ENCODE measurements around the gene FKBP6.
"Not testable (repeated sequence)": the region's sequence is repeated elsewhere in the genome, so short reads cannot be mapped to it uniquely, and the experiment has no call there.

FKBP6 gene

GRCh38 chr7:73313521-73313906 is 14.4 kb upstream of the FKBP6 start:
- Histone ChIP-seq H3K9me3 (no peaks in the 10 kb centered on the region), H3K4me3 (no peak overlapping the region), H3K27me3 (ENCODE audit: low read depth) (no peaks in the 10 kb centered on the region), H3K4me1 (no peaks in the 10 kb centered on the region; the same call in 1 of the 2 replicates), H3K36me3 (replicated peaks) (no peaks in the 10 kb centered on the region)
- in situ Hi-C loops (cut with MboI; ENCODE audit: low sequenced_read_pairs) = no loop called here
- DNase-seq (ENCODE audit: low spot score in 2 of 2) = no peak

DNA sequence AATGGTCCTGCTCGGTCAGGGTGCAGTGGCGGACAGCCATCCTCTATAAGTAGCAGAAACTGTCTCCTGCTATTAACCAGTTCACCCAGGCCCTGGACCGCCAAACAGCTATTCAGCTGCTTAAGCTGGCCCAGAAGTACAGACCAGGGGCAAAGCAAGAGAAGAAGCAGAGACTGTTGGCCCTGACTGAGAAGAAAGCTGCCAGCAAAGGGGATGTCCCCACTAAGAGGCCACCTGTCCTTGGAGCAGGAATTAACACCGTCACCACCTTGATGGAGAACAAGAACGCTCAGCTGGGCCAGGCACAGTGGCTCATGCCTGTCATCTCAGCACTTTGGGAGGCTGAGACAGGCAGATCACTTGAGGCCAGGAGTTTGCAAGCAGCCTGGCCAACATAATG is 13.7 kb upstream of the FKBP6 start:
- no peak for DNase-seq (ENCODE audit: low spot score in 2 of 2)
- in situ Hi-C loops (cut with MboI; ENCODE audit: low sequenced_read_pairs) = no loop called here
- no peaks in the 10 kb centered on the region for H3K36me3 ChIP-seq (replicated peaks)
- no peaks in the 10 kb centered on the region for H3K4me1 ChIP-seq
- no peaks in the 10 kb centered on the region for H3K9me3 ChIP-seq
- no peak overlapping the region for H3K4me3 ChIP-seq
- H3K27me3 ChIP-seq (ENCODE audit: low read depth) = no peaks in the 10 kb centered on the region

- no peaks in the 10 kb centered on the region for H3K4me1 ChIP-seq
- in situ Hi-C loops (cut with MboI; ENCODE audit: low sequenced_read_pairs) = no loop called here
Observed at GRCh38 chr7:73316521-73316920, 11.4 kb upstream of the FKBP6 start.

DNA sequence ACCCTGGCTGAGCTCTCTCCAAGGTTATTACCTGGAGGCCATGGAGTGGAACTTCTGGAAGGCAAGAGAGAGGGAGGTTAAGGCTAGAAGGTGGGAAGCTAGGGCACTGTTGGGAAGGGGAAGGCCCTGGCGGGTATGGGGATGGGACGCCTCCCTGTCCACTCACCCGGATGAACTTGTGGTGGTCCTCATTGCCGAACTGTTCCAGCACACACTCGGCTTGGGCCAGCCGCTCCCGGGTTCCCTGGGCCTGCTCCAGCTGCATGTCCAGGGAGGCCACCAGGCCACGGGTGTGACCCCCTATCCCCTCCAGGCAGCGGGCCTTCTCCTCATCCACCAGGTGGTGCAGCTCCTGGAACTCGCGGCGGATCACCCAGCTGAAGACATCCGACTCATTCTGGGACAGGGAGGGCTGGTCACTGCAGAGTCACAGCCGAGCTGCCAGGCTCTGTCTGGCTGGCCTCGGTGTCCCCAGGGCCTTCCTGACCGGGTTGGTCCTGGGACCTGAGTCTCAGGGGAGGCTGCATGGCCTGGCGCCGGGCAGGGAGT is 9.2 kb upstream of the FKBP6 start:
- H3K4me1 ChIP-seq; H3K4me3 ChIP-seq; DNase-seq (ENCODE audit: low spot score in 2 of 2); in situ Hi-C loops (cut with MboI; ENCODE audit: low sequenced_read_pairs); H3K36me3 ChIP-seq (replicated peaks); H3K9me3 ChIP-seq; H3K27me3 ChIP-seq (ENCODE audit: low read depth): not testable (repeated sequence)

More at GRCh38 chr7:73316521-73316920, 11.4 kb upstream of the FKBP6 start:
- H3K36me3 ChIP-seq (replicated peaks) = no peaks in the 10 kb centered on the region
- H3K9me3 ChIP-seq = no peaks in the 10 kb centered on the region
- no peak overlapping the region for H3K4me3 ChIP-seq
- DNase-seq (ENCODE audit: low spot score in 2 of 2) = no peak
- H3K27me3 ChIP-seq (ENCODE audit: low read depth) = no peaks in the 10 kb centered on the region

GRCh38 chr7:73319541-73319940 is 8.4 kb upstream of the FKBP6 start:
- H3K4me1 ChIP-seq; H3K36me3 ChIP-seq (replicated peaks); DNase-seq (ENCODE audit: low spot score in 2 of 2); in situ Hi-C loops (cut with MboI; ENCODE audit: low sequenced_read_pairs); H3K27me3 ChIP-seq (ENCODE audit: low read depth); H3K9me3 ChIP-seq; H3K4me3 ChIP-seq: not testable (repeated sequence)

- DNase-seq (ENCODE audit: low spot score in 2 of 2); H3K27me3 ChIP-seq (ENCODE audit: low read depth); H3K4me1 ChIP-seq; H3K36me3 ChIP-seq (replicated peaks); in situ Hi-C loops (cut with MboI; ENCODE audit: low sequenced_read_pairs); H3K9me3 ChIP-seq; H3K4me3 ChIP-seq: not testable (repeated sequence)
Observed at GRCh38 chr7:73320009-73320408, 8.0 kb upstream of the FKBP6 start.

DNA sequence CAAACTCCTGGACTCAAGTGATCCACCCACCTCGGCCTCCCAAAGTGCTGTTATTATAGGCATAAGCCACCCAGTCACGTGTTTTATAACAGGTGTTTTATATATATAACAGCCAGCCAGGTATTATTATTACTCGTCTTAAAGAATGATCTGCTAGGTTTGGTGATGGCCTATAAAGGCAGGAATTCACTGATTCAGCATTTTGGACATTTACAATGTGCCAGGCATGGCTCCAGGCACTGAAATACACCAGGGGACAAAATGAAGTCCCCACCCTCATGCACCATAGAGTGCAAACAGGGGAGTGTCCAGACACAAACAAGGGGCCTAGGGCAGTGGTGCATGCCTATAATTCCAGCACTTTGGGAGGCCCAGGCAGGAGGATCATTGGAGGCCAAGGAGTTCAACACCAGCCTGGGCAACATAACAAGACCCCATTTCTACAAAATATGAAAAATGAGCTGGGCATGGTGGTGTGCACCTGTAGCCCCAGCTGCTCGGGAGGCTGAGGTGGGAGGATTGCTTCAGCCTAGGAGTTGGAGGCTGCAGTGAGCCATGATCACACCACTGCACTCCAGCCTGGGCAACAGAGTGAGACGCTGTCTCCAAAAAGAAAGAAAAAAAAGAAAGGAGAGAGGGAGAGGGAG is 4.4 kb upstream of the FKBP6 start:
- DNase-seq (ENCODE audit: low spot score in 2 of 2); H3K9me3 ChIP-seq; H3K4me1 ChIP-seq; H3K27me3 ChIP-seq (ENCODE audit: low read depth); in situ Hi-C loops (cut with MboI; ENCODE audit: low sequenced_read_pairs); H3K4me3 ChIP-seq; H3K36me3 ChIP-seq (replicated peaks): not testable (repeated sequence)

DNA sequence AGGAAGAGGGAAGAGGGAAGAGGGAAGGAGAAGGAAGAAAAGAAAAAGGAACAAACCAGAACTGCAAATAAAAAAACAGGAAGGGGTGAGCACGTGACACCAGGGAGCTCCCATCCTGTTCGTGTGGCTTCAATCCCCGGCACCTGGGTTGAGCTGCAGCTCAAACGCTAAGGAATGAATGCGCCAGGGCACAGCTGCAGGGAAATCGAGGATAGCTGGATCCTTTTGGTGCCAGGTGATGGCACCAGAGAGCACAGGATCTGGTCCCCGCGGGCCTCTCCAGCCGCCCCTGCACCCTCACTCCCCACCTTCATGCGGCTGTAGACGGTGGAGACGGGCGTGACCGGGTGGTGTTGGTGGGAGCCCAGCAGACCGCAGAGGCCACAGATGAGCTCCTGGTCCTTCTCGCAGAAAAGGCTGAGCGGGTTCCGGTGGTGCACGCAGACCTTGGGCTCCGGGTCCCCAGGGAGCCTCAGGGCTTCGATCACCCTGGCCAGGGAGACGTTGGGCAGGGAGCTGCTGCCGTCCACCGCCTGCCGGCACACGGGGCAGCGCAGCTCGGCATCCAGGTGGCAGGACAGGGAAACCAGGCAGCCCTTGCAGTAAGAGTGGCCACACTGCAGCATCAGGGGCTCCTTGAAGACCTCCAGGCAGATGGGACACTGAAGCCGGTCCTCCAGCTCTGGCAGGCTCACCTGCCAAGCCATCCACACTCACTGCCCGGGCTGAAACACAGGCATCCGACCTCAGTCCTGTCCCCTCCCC is 3.7 kb upstream of the FKBP6 start:
- H3K36me3 ChIP-seq (replicated peaks); H3K4me3 ChIP-seq; H3K9me3 ChIP-seq; H3K27me3 ChIP-seq (ENCODE audit: low read depth); in situ Hi-C loops (cut with MboI; ENCODE audit: low sequenced_read_pairs); H3K4me1 ChIP-seq: not testable (repeated sequence)
- peak; percentile 66 to 79 for DNase-seq (ENCODE audit: low spot score in 2 of 2)

- H3K4me1 ChIP-seq; DNase-seq (ENCODE audit: low spot score in 2 of 2); H3K36me3 ChIP-seq (replicated peaks); H3K9me3 ChIP-seq; H3K27me3 ChIP-seq (ENCODE audit: low read depth); in situ Hi-C loops (cut with MboI; ENCODE audit: low sequenced_read_pairs); H3K4me3 ChIP-seq: not testable (repeated sequence)
Observed at GRCh38 chr7:73325424-73325823, 2.5 kb upstream of the FKBP6 start.

GRCh38 chr7:73327449-73327848 is 512 bp upstream of the FKBP6 start:
- in situ Hi-C loops (cut with MboI; ENCODE audit: low sequenced_read_pairs); H3K27me3 ChIP-seq (ENCODE audit: low read depth); H3K36me3 ChIP-seq (replicated peaks); H3K9me3 ChIP-seq; H3K4me1 ChIP-seq; H3K4me3 ChIP-seq; DNase-seq (ENCODE audit: low spot score in 2 of 2): not testable (repeated sequence)

- in situ Hi-C loops (cut with MboI; ENCODE audit: low sequenced_read_pairs) = no loop called here
- H3K9me3 ChIP-seq = no peaks in the 10 kb centered on the region
- peaks cover 4% of the 10 kb centered on the region; the same call in 1 of the 2 replicates for H3K4me1 ChIP-seq
Observed at GRCh38 chr7:73328696-73329095, 735 bp downstream of the FKBP6 start.

GRCh38 chr7:73329861-73330581 is 2.1 kb downstream of the FKBP6 start:
- in situ Hi-C loops (cut with MboI; ENCODE audit: low sequenced_read_pairs) = loop anchor here (10.0 kb wide), 1 partner anchor 405 kb away; the partner anchor contains the start of gene ABHD11
- Histone ChIP-seq H3K9me3 (no peaks in the 10 kb centered on the region), H3K4me3 (no peak overlapping the region), H3K36me3 (replicated peaks) (no peaks in the 10 kb centered on the region), H3K27me3 (ENCODE audit: low read depth) (no peaks in the 10 kb centered on the region), H3K4me1 (no peaks in the 10 kb centered on the region)
- DNase-seq (ENCODE audit: low spot score in 2 of 2) = no peak

More at GRCh38 chr7:73328696-73329095, 735 bp downstream of the FKBP6 start:
- H3K27me3 ChIP-seq (ENCODE audit: low read depth) = no peaks in the 10 kb centered on the region
- H3K4me3 ChIP-seq = no peak overlapping the region
- no peaks in the 10 kb centered on the region for H3K36me3 ChIP-seq (replicated peaks)
- DNase-seq (ENCODE audit: low spot score in 2 of 2) = no peak

DNA sequence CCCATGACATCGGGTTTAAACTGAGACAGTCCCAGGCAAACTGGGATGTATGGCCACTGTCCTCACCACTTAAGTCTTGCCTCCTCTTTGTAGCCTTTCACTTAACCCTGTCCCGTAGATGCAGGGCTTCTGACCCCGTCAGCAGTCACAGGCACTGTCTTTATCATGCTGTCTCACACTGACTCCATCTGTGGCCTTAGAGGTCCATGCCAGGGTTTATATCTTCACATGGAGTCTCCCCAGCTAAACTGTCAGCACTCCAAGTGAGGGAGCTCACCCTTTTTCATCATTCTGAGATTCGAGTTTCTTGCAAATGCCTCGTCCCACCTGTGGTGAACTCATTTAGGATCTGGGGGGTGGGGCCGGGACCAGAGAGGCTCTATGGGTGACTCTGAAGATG is 2.8 kb downstream of the FKBP6 start:
- DNase-seq (ENCODE audit: low spot score in 2 of 2) = no peak
- no peaks in the 10 kb centered on the region for H3K27me3 ChIP-seq (ENCODE audit: low read depth)
- in situ Hi-C loops (cut with MboI; ENCODE audit: low sequenced_read_pairs) = loop anchor here (10.0 kb wide), 1 partner anchor 404 kb away; the partner anchor contains the start of gene ABHD11
- H3K4me3 ChIP-seq = no peak overlapping the region
- no peaks in the 10 kb centered on the region for H3K9me3 ChIP-seq
- no peaks in the 10 kb centered on the region for H3K4me1 ChIP-seq
- no peaks in the 10 kb centered on the region for H3K36me3 ChIP-seq (replicated peaks)

DNA sequence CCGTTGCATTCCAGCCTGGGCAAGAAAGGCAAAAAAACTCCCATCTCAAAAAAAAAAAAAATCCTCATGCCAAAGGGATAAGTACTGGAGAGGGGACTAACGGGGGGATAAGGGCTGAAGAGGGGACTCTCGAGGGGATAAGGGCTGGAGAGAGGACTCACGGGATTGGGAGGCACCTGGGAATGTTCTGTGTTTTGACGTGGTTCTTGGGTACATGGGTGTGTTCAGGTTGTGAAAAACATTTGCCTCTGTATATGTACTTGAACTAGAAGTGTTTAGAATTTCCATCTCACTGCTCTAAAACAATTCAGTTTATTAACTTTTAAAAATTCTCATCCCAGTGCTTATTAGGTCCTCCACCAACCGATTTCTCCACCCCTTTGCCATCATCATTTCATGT is 4.5 kb downstream of the FKBP6 start:
- Histone ChIP-seq H3K4me3 (no peak overlapping the region), H3K27me3 (ENCODE audit: low read depth) (no peaks in the 10 kb centered on the region), H3K9me3 (no peaks in the 10 kb centered on the region), H3K4me1 (no peaks in the 10 kb centered on the region), H3K36me3 (replicated peaks) (no peaks in the 10 kb centered on the region)
- no peak for DNase-seq (ENCODE audit: low spot score in 2 of 2)
- in situ Hi-C loops (cut with MboI; ENCODE audit: low sequenced_read_pairs) = loop anchor here (10.0 kb wide), 1 partner anchor 402 kb away; the partner anchor contains the start of gene ABHD11

Measured in HAP-1 (cell line).